H1 (cell line): ENCODE data around the gene CCDC102A. TPM values are rescaled to one million over a fixed set of nuclear protein-coding genes. Genes with fewer than 3 reads are reported as not detected.

Experiments
- CTCF ChIA-PET: fragments of 300-600 bp; sonication (Branson Sonifier 250); formaldehyde crosslinking; loops from one replicate; lab custom pipeline; 2021; ENCODE audit not compliant: partially characterized antibody; lab: Charles Lee
- POLR2A ChIA-PET: fragments of 300-600 bp; sonication (Branson Sonifier 250); formaldehyde crosslinking; loops from one replicate; lab custom pipeline; 2021; ENCODE audit warnings: inconsistent platforms; ENCODE audit not compliant: partially characterized antibody; lab: Charles Lee
- DNase-seq, 2 experiments: peaks; one replicate each; pipeline versions ENCODE4 v3.0.0 to v3.0.0-alpha.2; 2010 to 2022; ENCODE audit warnings: low spot score in 2 of 2, low read depth in 1 of 2, mixed read lengths in 1 of 2
- FAIRE-seq: peaks from 2 replicates; lab custom pipeline; 2011; peaks lifted over from hg19 to GRCh38; lab: Jason Lieb, UNC
- H2AFZ ChIP-seq: 2 replicates; pipeline ENCODE4 v1.8.1; 2012; ENCODE audit warnings: low read length, inconsistent platforms
- H2AK5ac ChIP-seq: 2 replicates; pipeline ENCODE4 v1.6.1; 2013; ENCODE audit warnings: low read depth, low read length
- H2BK120ac ChIP-seq: replicated peaks from 2 replicates; pipeline ENCODE3; 2013; ENCODE audit warnings: low read depth, low read length, inconsistent platforms
- H2BK12ac ChIP-seq: 2 replicates; pipeline ENCODE4 v1.6.1; 2013; ENCODE audit warnings: low read depth, low read length
- H2BK15ac ChIP-seq: 2 replicates; pipeline ENCODE4 v1.6.1; 2013; ENCODE audit warnings: low read length
- H2BK20ac ChIP-seq: 2 replicates; pipeline ENCODE4 v1.6.1; 2013; ENCODE audit warnings: low read length
- H2BK5ac ChIP-seq: 2 replicates; pipeline ENCODE4 v1.6.1; 2013; ENCODE audit warnings: low read depth, low read length
- H3K14ac ChIP-seq: 2 replicates; pipeline ENCODE4 v1.6.1; 2013; ENCODE audit warnings: inconsistent platforms; ENCODE audit not compliant: insufficient read length
- H3K18ac ChIP-seq: 2 replicates; pipeline ENCODE4 v1.6.1; 2013; ENCODE audit warnings: low read length; ENCODE audit errors: extremely low read depth
- H3K23ac ChIP-seq: 2 replicates; pipeline ENCODE4 v1.6.1; 2013; ENCODE audit warnings: inconsistent platforms; ENCODE audit not compliant: insufficient read length
- H3K23me2 ChIP-seq: 2 replicates; pipeline ENCODE4 v1.6.1; 2013; ENCODE audit warnings: low read depth, low read length
- H3K27ac ChIP-seq: 2 replicates; pipeline ENCODE4 v1.6.1; 2011; ENCODE audit warnings: low read depth, low read length, inconsistent platforms
- H3K27me3 ChIP-seq, 4 experiments: replicated peaks in 1 of 4; 1 replicate in 1 of 4; 2 replicates in 3 of 4; pipeline versions ENCODE4 v1.6.1 to v1.8.1; 2011 to 2013; ENCODE audit warnings: low read length in 3 of 4, mild to moderate bottlenecking in 3 of 4, inconsistent platforms in 2 of 4, mixed read lengths in 2 of 4, moderate library complexity in 1 of 4; ENCODE audit not compliant: control insufficient read depth in 3 of 4, insufficient read depth in 3 of 4; ENCODE audit errors: extremely low read depth in 1 of 4
- H3K36me3 ChIP-seq, 4 experiments: 2 replicates each; pipeline versions ENCODE4 v1.6.1 to v1.8.1; 2011 to 2013; ENCODE audit warnings: mild to moderate bottlenecking in 4 of 4, low read length in 3 of 4, moderate library complexity in 2 of 4, control low read depth in 1 of 4, inconsistent platforms in 1 of 4; ENCODE audit not compliant: insufficient read depth in 4 of 4, control insufficient read depth in 2 of 4
- H3K4ac ChIP-seq: replicated peaks from 2 replicates; pipeline ENCODE3; 2013; ENCODE audit warnings: low read length, low read depth, mixed read lengths, inconsistent platforms; ENCODE audit not compliant: insufficient read length
- H3K4me1 ChIP-seq, 4 experiments: replicated peaks in 1 of 4; 1 replicate in 1 of 4; 2 replicates in 3 of 4; pipeline versions ENCODE4 v1.6.1 to v1.8.1; 2011 to 2013; ENCODE audit warnings: low read length in 3 of 4, inconsistent platforms in 2 of 4, mixed read lengths in 1 of 4; ENCODE audit not compliant: insufficient read depth in 4 of 4, control insufficient read depth in 3 of 4
- H3K4me2 ChIP-seq, 2 experiments: 2 replicates each; pipeline versions ENCODE4 v1.6.1 to v1.8.1; 2011 to 2013; ENCODE audit warnings: low read depth in 2 of 2, low read length in 2 of 2, control low read depth in 1 of 2, inconsistent platforms in 1 of 2, mild to moderate bottlenecking in 1 of 2; ENCODE audit not compliant: insufficient read depth in 1 of 2
- H3K4me3 ChIP-seq, 4 experiments: fragments of 200-600, 300-600 bp in 1 of 4; sonication (generic), shearing (Covaris generic), sonication (Bioruptor Twin) in 1 of 4; 2 replicates each; pipeline versions ENCODE4 v1.5.1 to v1.8.1; 2011 to 2016; ENCODE audit warnings: low read length in 4 of 4, low read depth in 3 of 4, control low read depth in 2 of 4, inconsistent platforms in 2 of 4, mild to moderate bottlenecking in 2 of 4, mixed read lengths in 1 of 4, moderate library complexity in 1 of 4; ENCODE audit not compliant: insufficient read depth in 2 of 4; ENCODE audit errors: extremely low read depth in 1 of 4
- H3K56ac ChIP-seq: replicated peaks from 2 replicates; pipeline ENCODE3; 2013; ENCODE audit warnings: low read depth, mild to moderate bottlenecking, mixed read lengths, low read length, inconsistent platforms; ENCODE audit not compliant: insufficient read length
- H3K79me1 ChIP-seq: 2 replicates; pipeline ENCODE4 v1.6.1; 2013; ENCODE audit warnings: low read depth, low read length, control low read depth
- H3K79me2 ChIP-seq, 2 experiments: 2 replicates each; pipeline versions ENCODE4 v1.6.1 to v1.8.1; 2012 to 2013; ENCODE audit warnings: low read length in 2 of 2, mild to moderate bottlenecking in 2 of 2, inconsistent platforms in 1 of 2; ENCODE audit not compliant: insufficient read depth in 2 of 2, control insufficient read depth in 1 of 2
- H3K9ac ChIP-seq, 4 experiments: replicated peaks in 1 of 4; 1 replicate in 1 of 4; 2 replicates in 3 of 4; pipeline versions ENCODE4 v1.6.1 to v1.8.1; 2011 to 2013; ENCODE audit warnings: low read depth in 3 of 4, low read length in 3 of 4, control low read depth in 2 of 4, mild to moderate bottlenecking in 2 of 4, moderate library complexity in 2 of 4, inconsistent platforms in 1 of 4; ENCODE audit errors: extremely low read depth in 1 of 4
- H3K9me3 ChIP-seq, 2 experiments: 2 replicates each; pipeline versions ENCODE4 v1.6.1 to v1.8.1; 2012 to 2013; ENCODE audit warnings: mild to moderate bottlenecking in 2 of 2, moderate library complexity in 2 of 2, control low read depth in 1 of 2, inconsistent platforms in 1 of 2, low read depth in 1 of 2, low read length in 1 of 2, mixed read lengths in 1 of 2; ENCODE audit not compliant: insufficient read depth in 2 of 2
- H4K20me1 ChIP-seq, 2 experiments: replicated peaks in 1 of 2; 2 replicates each; pipeline versions ENCODE3 to v1.8.1; 2011 to 2013; ENCODE audit warnings: inconsistent platforms in 2 of 2, low read length in 2 of 2, mild to moderate bottlenecking in 1 of 2; ENCODE audit not compliant: insufficient read depth in 2 of 2, control insufficient read depth in 1 of 2
- H4K5ac ChIP-seq: 2 replicates; pipeline ENCODE4 v1.6.1; 2013; ENCODE audit warnings: low read length, low read depth, mixed read lengths, inconsistent platforms; ENCODE audit not compliant: insufficient read length
- H4K8ac ChIP-seq: 2 replicates; pipeline ENCODE4 v1.8.0; 2013; ENCODE audit warnings: mild to moderate bottlenecking, moderate library complexity, low read length, inconsistent platforms; ENCODE audit not compliant: insufficient read depth; ENCODE audit errors: extremely low read depth
- H4K91ac ChIP-seq: replicated peaks from 2 replicates; pipeline ENCODE3; 2013; ENCODE audit warnings: low read length, mixed read lengths, inconsistent platforms; ENCODE audit not compliant: insufficient read length
- ATF3 ChIP-seq: IDR thresholded peaks from 2 replicates; pipeline ENCODE4 v1.6.1; 2011; ENCODE audit warnings: low read depth, mild to moderate bottlenecking, low read length; ENCODE audit not compliant: insufficient read depth
- BRCA1 ChIP-seq: IDR thresholded peaks from 2 replicates; pipeline ENCODE4 v1.6.1; 2012; ENCODE audit warnings: low read depth, low read length, improper control_type of control experiment
- E2F6 ChIP-seq: IDR thresholded peaks from 2 replicates; pipeline ENCODE4 v1.6.1; 2012; ENCODE audit warnings: inconsistent platforms
- GABPA ChIP-seq: IDR thresholded peaks from 2 replicates; pipeline ENCODE4 v1.6.1; 2011; ENCODE audit warnings: mild to moderate bottlenecking, low read length, moderate library complexity, borderline replicate concordance; ENCODE audit not compliant: insufficient read depth
- PHF8 ChIP-seq: fragments of 200-600 bp; sonication (generic); conservative IDR thresholded peaks from 2 replicates; pipeline ENCODE4 v1.7.1; 2012; ENCODE audit warnings: low read depth, mild to moderate bottlenecking, inconsistent platforms, low read length, moderate library complexity
- RNF2 ChIP-seq: fragments of 200-900, 300-1000 bp; sonication (generic); IDR thresholded peaks from 2 replicates; pipeline ENCODE4 v1.7.1; 2016; ENCODE audit warnings: borderline replicate concordance, low read depth, mild to moderate bottlenecking, antibody characterized with exemption, low read length; ENCODE audit not compliant: poor library complexity, severe bottlenecking; ENCODE audit errors: missing control alignments
- SP2 ChIP-seq: IDR thresholded peaks from 2 replicates; pipeline ENCODE4 v1.6.1; 2012; ENCODE audit warnings: mild to moderate bottlenecking, low read length, inconsistent platforms
- TCF12 ChIP-seq: IDR thresholded peaks from 2 replicates; pipeline ENCODE4 v1.6.1; 2011; ENCODE audit warnings: low read depth, mild to moderate bottlenecking, low read length
- WGBS, 2 experiments: shearing (Covaris generic) in 1 of 2; methylation state at CpG; one replicate each; pipeline versions ENCODE4 v1.1.6 to v1.1.7; 2013 to 2015; ENCODE audit warnings: low lambda C conversion rate in 2 of 2, mixed read lengths in 2 of 2, inconsistent platforms in 1 of 2, low coverage in 1 of 2, missing lambda C conversion rate in 1 of 2; ENCODE audit not compliant: insufficient replicate concordance in 2 of 2, insufficient coverage in 1 of 2, insufficient read length in 1 of 2; ENCODE audit errors: extremely low coverage in 1 of 2, missing lambda C conversion rate in 1 of 2; 5-methylcytosine and 5-hydroxymethylcytosine counted together
- polyA plus RNA-seq, 7 experiments: library from polyadenylated mRNA; depleted of rRNA in 3 of 7; stranded (reverse) in 5 of 7; unstranded in 2 of 7; fragments of >200 nt in 5 of 7; fragments of 200-250 nt in 2 of 7; gene quantifications; 1 replicate in 5 of 7; 2 replicates in 1 of 7; 4 replicates in 1 of 7; pipeline versions ENCODE4 v1.2.1 to v1.2.3, GENCODE V29; 2011 to 2013; ENCODE audit warnings: missing spikeins in 2 of 7, mixed read lengths in 2 of 7
- total RNA-seq: library from RNA; stranded (reverse); fragmentation: NEBNext Ultra II Directional; extraction: Animal tissue kit (Norgen Biotek cat#: 25700); gene quantifications from 2 replicates; pipeline ENCODE4 v1.2.1, GENCODE V29; 2021

CCDC102A gene
- total and polyA plus RNA-seq, 2 of the 8 experiments (the other 6 are each of a cell fraction or from before 2014, with no cell fraction given) = 4.0 to 7.5 TPM

GRCh38 chr16:57535680-57536305, 578 bp downstream of the CCDC102A start:
- H3K79me2 ChIP-seq = peaks cover 0 to 16% of the 10 kb centered on the region in 2 experiments; a peak in 1 of 4 replicates
- H3K79me1 ChIP-seq = peaks cover 10% of the 10 kb centered on the region
- H3K23me2 ChIP-seq = peaks cover 8% of the 10 kb centered on the region; the same call in 1 of the 2 replicates
- H3K18ac ChIP-seq = peak overlapping the region; percentile 83
- no peaks in the 10 kb centered on the region for H3K9me3 ChIP-seq
- H4K20me1 ChIP-seq = peaks cover 3 to 20% of the 10 kb centered on the region in 2 experiments
- peaks cover 0 to 3% (median 1%) of the 10 kb centered on the region in 4 experiments; a peak in 3 of 7 replicates for H3K27me3 ChIP-seq
- ChIA-PET CTCF (interaction anchor here (0.8 to 1.4 kb wide), 4 partner anchors 9 to 50 kb away, joined by 3 to 9 read pairs (median 4); no protein-coding TSS in a partner anchor), POLR2A (interaction anchor here (0.6 to 3.2 kb wide), 5 partner anchors 8 to 200 kb away, joined by 3 to 19 read pairs (median 4); partner anchors contain the start of gene KATNB1)
- peak overlapping the region; percentile 8 for H3K4ac ChIP-seq
- peak overlapping the region; percentile 35 to 78 (median 57) for H3K4me3 ChIP-seq
- peak overlapping the region; percentile 84; the same call in 1 of the 2 replicates for H2BK12ac ChIP-seq
- H3K14ac ChIP-seq = no peak overlapping the region
- peak overlapping the region; percentile 21; the same call in 1 of the 2 replicates for H2BK20ac ChIP-seq
- peak; percentile 73 to 95 for DNase-seq
- peak overlapping the region; percentile 76; the same call in 1 of the 2 replicates for H3K27ac ChIP-seq
- no peak overlapping the region for H3K23ac ChIP-seq
- peak overlapping the region; percentile 86 to 96 for H3K4me2 ChIP-seq
- H2BK120ac ChIP-seq = peak overlapping the region; percentile 76
- H4K5ac ChIP-seq = peak overlapping the region; percentile 77
- H4K8ac ChIP-seq = 0 out of 2 replicates have a peak overlapping the region, but pooled peaks have one; percentile 64
- 0 out of 2 replicates have a peak overlapping the region, but pooled peaks have one; percentile 65 for H2BK15ac ChIP-seq
- H3K36me3 ChIP-seq = no peaks in the 10 kb centered on the region; a peak in 1 of 8 replicates
- 3% methylated on average over 26 of the region's 50 CpGs; no CpG with 5 or more reads in 1 of the 2 experiments for WGBS, 2 experiments
- H3K56ac ChIP-seq = no peak overlapping the region
- H2AK5ac ChIP-seq = 0 out of 2 replicates have a peak overlapping the region, but pooled peaks have one; percentile 90
- H4K91ac ChIP-seq = peak overlapping the region; percentile 52
- no peak overlapping the region for H2AFZ ChIP-seq
- H2BK5ac ChIP-seq = peak overlapping the region; percentile 47; the same call in 1 of the 2 replicates
- H3K4me1 ChIP-seq = peaks cover 10 to 46% (median 23%) of the 10 kb centered on the region in 4 experiments
- FAIRE-seq = no peak
- H3K9ac ChIP-seq = peak overlapping the region in 2 of 4 experiments; percentile 58 to 65; a peak in 5 of 7 replicates
- TF ChIP-seq E2F6 (0 out of 2 replicates have a peak, but pooled peaks have one; percentile 8), GABPA (no peak), BRCA1 (no peak), ATF3 (no peak), SP2 (peak; percentile 73), PHF8 (no peak; the same call in 1 of the 2 replicates), RNF2 (no peak), TCF12 (no peak)
